ENCODE results near the gene L3MBTL4.

L3MBTL4 gene

GRCh38 chr18:6336239-6336638 is 78.5 kb downstream of the L3MBTL4 start:
- no peak overlapping the region for H3K4me3 Mint-ChIP-seq
- H3K27me3 Mint-ChIP-seq (ENCODE audit: low read depth, poor library complexity) = peaks cover 4% of the 10 kb centered on the region
- no peak overlapping the region for H3K27ac Mint-ChIP-seq
- H3K4me1 Mint-ChIP-seq = no peaks in the 10 kb centered on the region
- no peak for TF ChIP-seq CTCF (IDR thresholded peaks at IDR 0.05)
- H3K9me3 Mint-ChIP-seq = peaks cover 18% of the 10 kb centered on the region
- peaks cover under 1% of the 10 kb centered on the region for H3K36me3 Mint-ChIP-seq (ENCODE audit: low read depth)
- DNase-seq = no peak

GRCh38 chr18:6333981-6334380 is 80.7 kb downstream of the L3MBTL4 start:
- H3K27me3 Mint-ChIP-seq (ENCODE audit: low read depth, poor library complexity) = peaks cover 4% of the 10 kb centered on the region
- no peaks in the 10 kb centered on the region for H3K4me1 Mint-ChIP-seq
- no peak overlapping the region for H3K27ac Mint-ChIP-seq
- DNase-seq = no peak
- H3K9me3 Mint-ChIP-seq = peaks cover 8% of the 10 kb centered on the region
- no peak for TF ChIP-seq CTCF (IDR thresholded peaks at IDR 0.05)
- H3K4me3 Mint-ChIP-seq = no peak overlapping the region
- H3K36me3 Mint-ChIP-seq (ENCODE audit: low read depth) = no peaks in the 10 kb centered on the region

GRCh38 chr18:6331872-6332271 is 82.8 kb downstream of the L3MBTL4 start:
- Mint-ChIP-seq H3K27ac (no peak overlapping the region), H3K36me3 (ENCODE audit: low read depth) (no peaks in the 10 kb centered on the region), H3K4me1 (no peaks in the 10 kb centered on the region), H3K4me3 (no peak overlapping the region), H3K9me3 (peaks cover 4% of the 10 kb centered on the region), H3K27me3 (ENCODE audit: low read depth, poor library complexity) (peaks cover 7% of the 10 kb centered on the region)
- no peak for TF ChIP-seq CTCF (IDR thresholded peaks at IDR 0.05)
- DNase-seq = no peak

GRCh38 chr18:6330786-6331185 is 83.9 kb downstream of the L3MBTL4 start:
- H3K9me3 Mint-ChIP-seq = peaks cover 4% of the 10 kb centered on the region
- no peak for DNase-seq
- H3K4me1 Mint-ChIP-seq = no peaks in the 10 kb centered on the region
- no peak overlapping the region for H3K27ac Mint-ChIP-seq
- no peak for TF ChIP-seq CTCF (IDR thresholded peaks at IDR 0.05)
- peaks cover 11% of the 10 kb centered on the region for H3K27me3 Mint-ChIP-seq (ENCODE audit: low read depth, poor library complexity)
- H3K4me3 Mint-ChIP-seq = no peak overlapping the region
- H3K36me3 Mint-ChIP-seq (ENCODE audit: low read depth) = no peaks in the 10 kb centered on the region

- H3K4me3 Mint-ChIP-seq = no peak overlapping the region
These were observed 86.1 kb downstream of the L3MBTL4 start for GRCh38 chr18:6328621-6329010.

More at GRCh38 chr18:6328621-6329010, 86.1 kb downstream of the L3MBTL4 start:
- Mint-ChIP-seq H3K4me1 (no peaks in the 10 kb centered on the region), H3K27me3 (ENCODE audit: low read depth, poor library complexity) (peaks cover 11% of the 10 kb centered on the region), H3K36me3 (ENCODE audit: low read depth) (no peaks in the 10 kb centered on the region), H3K9me3 (peaks cover 12% of the 10 kb centered on the region), H3K27ac (no peak overlapping the region)
- DNase-seq = no peak
- TF ChIP-seq CTCF (IDR thresholded peaks at IDR 0.05) = no peak
